Measurements from ENCODE around the gene ZDHHC8.

The ZDHHC8 gene

GRCh38 chr22:20192972-20193760, 61.6 kb downstream of the ZDHHC8 start:
- Histone ChIP-seq H3K4me3 (ENCODE audit: low read length) (no peak overlapping the region), H3K9me3 (ENCODE audit: insufficient read depth, low read length) (no peaks in the 10 kb centered on the region), H3K9ac (ENCODE audit: low read length) (no peak overlapping the region), H2AFZ (ENCODE audit: low read depth, low read length) (no peak overlapping the region), H4K20me1 (ENCODE audit: insufficient read depth, low read length) (no peaks in the 10 kb centered on the region), H3K27ac (ENCODE audit: low read length) (no peak overlapping the region), H3K36me3 (replicated peaks; ENCODE audit: low read depth, low read length) (no peaks in the 10 kb centered on the region), H3K27me3 (ENCODE audit: low read depth, low read length) (no peaks in the 10 kb centered on the region), H3K4me2 (ENCODE audit: low read length) (no peak overlapping the region), H3K4me1 (ENCODE audit: low read length) (peaks cover 3% of the 10 kb centered on the region; the same call in 1 of the 2 replicates), H3K79me2 (ENCODE audit: low read length) (no peaks in the 10 kb centered on the region)
- TF ChIP-seq EZH2phosphoT487 (IDR thresholded peaks at IDR 0.05; ENCODE audit: low read depth) (no peak), CTCF (IDR thresholded peaks at IDR 0.05; ENCODE audit: low read depth, low read length) (no peak)

GRCh38 chr22:20193761-20194494, 62.3 kb downstream of the ZDHHC8 start:
- Histone ChIP-seq H3K27me3 (ENCODE audit: low read depth, low read length) (peaks cover 6% of the 10 kb centered on the region; the same call in 1 of the 2 replicates), H3K9ac (ENCODE audit: low read length) (no peak overlapping the region), H4K20me1 (ENCODE audit: insufficient read depth, low read length) (no peaks in the 10 kb centered on the region), H3K4me1 (ENCODE audit: low read length) (peaks cover 3% of the 10 kb centered on the region; the same call in 1 of the 2 replicates), H3K4me2 (ENCODE audit: low read length) (no peak overlapping the region), H3K27ac (ENCODE audit: low read length) (no peak overlapping the region), H3K9me3 (ENCODE audit: insufficient read depth, low read length) (no peaks in the 10 kb centered on the region), H3K36me3 (replicated peaks; ENCODE audit: low read depth, low read length) (no peaks in the 10 kb centered on the region), H2AFZ (ENCODE audit: low read depth, low read length) (no peak overlapping the region), H3K79me2 (ENCODE audit: low read length) (no peaks in the 10 kb centered on the region), H3K4me3 (ENCODE audit: low read length) (no peak overlapping the region)
- TF ChIP-seq CTCF (IDR thresholded peaks at IDR 0.05; ENCODE audit: low read depth, low read length): no peak
- TF ChIP-seq EZH2phosphoT487 (IDR thresholded peaks at IDR 0.05; ENCODE audit: low read depth): no peak

GRCh38 chr22:20194681-20195593, 63.3 kb downstream of the ZDHHC8 start:
- H3K27ac ChIP-seq (ENCODE audit: low read length): no peak overlapping the region
- TF ChIP-seq CTCF (IDR thresholded peaks at IDR 0.05; ENCODE audit: low read depth, low read length): peak; percentile 36
- no peak for TF ChIP-seq EZH2phosphoT487 (IDR thresholded peaks at IDR 0.05; ENCODE audit: low read depth)
- H3K36me3 ChIP-seq (replicated peaks; ENCODE audit: low read depth, low read length): no peaks in the 10 kb centered on the region
- H3K9ac ChIP-seq (ENCODE audit: low read length): 0 out of 2 replicates have a peak overlapping the region, but pooled peaks have one; percentile 5
- no peaks in the 10 kb centered on the region for H4K20me1 ChIP-seq (ENCODE audit: insufficient read depth, low read length)
- H3K79me2 ChIP-seq (ENCODE audit: low read length): no peaks in the 10 kb centered on the region
- H3K27me3 ChIP-seq (ENCODE audit: low read depth, low read length): peaks cover 16% of the 10 kb centered on the region
- peak overlapping the region; percentile 78; the same call in 1 of the 2 replicates for H2AFZ ChIP-seq (ENCODE audit: low read depth, low read length)
- peak overlapping the region; percentile 40 for H3K4me2 ChIP-seq (ENCODE audit: low read length)
- H3K9me3 ChIP-seq (ENCODE audit: insufficient read depth, low read length): no peaks in the 10 kb centered on the region
- peaks cover 3% of the 10 kb centered on the region; the same call in 1 of the 2 replicates for H3K4me1 ChIP-seq (ENCODE audit: low read length)
- peak overlapping the region; percentile 28; the same call in 1 of the 2 replicates for H3K4me3 ChIP-seq (ENCODE audit: low read length)

Data from OCI-LY3 (cell line).